ENCODE data around the gene AGR2. TPM values are rescaled to one million over a fixed set of nuclear protein-coding genes. Genes with fewer than 3 reads are reported as not detected.

Gene AGR2
- total RNA-seq, 1 experiment from 2014 or later, result 140 TPM

DNA sequence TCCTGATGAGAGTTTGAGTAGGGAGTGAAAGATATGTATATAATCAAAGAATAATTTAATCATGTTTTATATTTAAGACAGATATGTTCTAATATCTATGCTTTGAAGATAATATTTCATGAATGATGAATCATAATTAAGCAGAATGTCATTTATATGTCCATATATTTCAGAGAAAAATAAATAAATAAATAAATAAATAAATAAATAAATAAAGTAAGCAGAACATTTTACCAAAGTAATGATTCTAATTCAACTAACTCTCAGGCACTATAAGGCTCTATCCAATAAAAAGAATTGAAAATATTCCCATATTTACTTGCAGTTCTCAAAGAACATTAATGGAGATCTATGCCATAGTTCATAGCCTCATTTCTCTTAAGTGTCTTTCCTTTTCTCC is 40.9 kb upstream of the AGR2 start:
- Histone ChIP-seq H3K27ac (ENCODE audit: low read length) (peak overlapping the region; percentile 97), H3K9ac (ENCODE audit: low read length) (no peak overlapping the region; the same call in 1 of the 2 replicates), H3K4me2 (ENCODE audit: low read length) (peak overlapping the region; percentile 93; the same call in 1 of the 2 replicates), H3K27me3 (ENCODE audit: low read length) (no peaks in the 10 kb centered on the region), H2AFZ (ENCODE audit: low read length) (0 out of 2 replicates have a peak overlapping the region, but pooled peaks have one; percentile 63), H3K36me3 (ENCODE audit: low read depth, low read length) (no peaks in the 10 kb centered on the region), H3K4me1 (ENCODE audit: insufficient read depth, low read length) (peaks cover 31% of the 10 kb centered on the region), H3K9me3 (ENCODE audit: low read length) (no peaks in the 10 kb centered on the region), H3K9me2 (replicated peaks; ENCODE audit: low read length) (no peaks in the 10 kb centered on the region), H4K20me1 (ENCODE audit: low read length) (no peaks in the 10 kb centered on the region), H3F3A (ENCODE audit: low read length, unreplicated experiment) (peaks cover 4% of the 10 kb centered on the region), H3K4me3 (ENCODE audit: low read length) (no peak overlapping the region), H3K79me2 (ENCODE audit: low read length) (no peaks in the 10 kb centered on the region)
- intact Hi-C loops (cut with micrococcal nuclease), result loop anchor here (2.0 kb wide), 1 partner anchor 71 kb away; no protein-coding TSS in a partner anchor
- no peak for DNase-seq
- no peak for ATAC-seq
- no TSS peak for BruUV-seq (replicated peaks)
- ChIA-PET POLR2A (ENCODE audit: unreplicated experiment) (interaction anchor here (0.6 kb wide), 1 partner anchor 146 kb away, joined by 3 read pairs; no protein-coding TSS in a partner anchor), CTCF (no interaction called here)
- TF ChIP-seq EZH2 (IDR thresholded peaks at IDR 0.05; ENCODE audit: low read length, unreplicated experiment) (no peak), EZH2phosphoT487 (IDR thresholded peaks at IDR 0.05; ENCODE audit: borderline replicate concordance, low read length) (no peak)

DNA sequence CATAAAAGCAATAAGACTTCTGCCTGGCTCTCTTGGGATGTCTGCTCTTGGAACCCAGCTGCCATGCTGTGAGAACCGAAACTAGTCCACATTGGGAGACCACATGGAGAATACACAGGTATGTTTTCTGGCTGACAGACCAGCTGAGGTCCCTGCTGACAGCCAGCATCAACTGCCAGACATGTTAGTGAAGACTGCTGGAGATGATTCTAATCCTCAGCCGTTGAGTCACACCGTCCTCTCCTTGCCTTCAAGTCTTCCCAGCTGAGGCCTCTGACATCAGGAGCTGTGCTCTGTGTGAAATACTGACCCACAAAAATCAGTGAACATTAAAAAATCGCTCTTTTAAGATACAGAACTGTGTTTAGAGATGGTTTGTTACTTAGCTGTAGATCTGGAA is 36.9 kb upstream of the AGR2 start:
- H3K4me2 ChIP-seq (ENCODE audit: low read length), result no peak overlapping the region

DNA sequence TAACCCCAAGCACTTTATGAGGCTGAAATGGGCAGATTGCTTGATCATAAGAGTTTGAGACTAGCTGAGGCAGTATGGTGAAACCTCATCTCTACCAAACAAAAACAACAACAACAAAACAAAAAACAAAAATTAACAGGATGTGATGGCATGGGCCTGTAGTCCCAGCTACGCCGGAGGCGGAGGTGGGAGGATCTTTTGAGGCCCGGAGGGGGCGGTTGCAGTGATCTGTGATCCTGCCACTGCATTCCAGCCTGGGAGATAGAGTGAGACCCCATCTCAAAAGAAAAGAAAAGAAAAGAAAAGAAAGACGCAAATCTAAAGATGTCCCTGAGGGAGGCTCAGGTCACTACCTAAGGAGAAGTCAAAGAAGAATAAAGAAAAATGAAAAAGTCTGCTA is 35.3 kb upstream of the AGR2 start:
- no peak overlapping the region for H3K27ac ChIP-seq (ENCODE audit: low read length)
- H3K9me3 ChIP-seq (ENCODE audit: low read length), result no peaks in the 10 kb centered on the region
- H3K9me2 ChIP-seq (replicated peaks; ENCODE audit: low read length), result no peaks in the 10 kb centered on the region
- H4K20me1 ChIP-seq (ENCODE audit: low read length), result no peaks in the 10 kb centered on the region
- H3K4me2 ChIP-seq (ENCODE audit: low read length), result no peak overlapping the region
- ATAC-seq, result no peak
- no peaks in the 10 kb centered on the region for H3K36me3 ChIP-seq (ENCODE audit: low read depth, low read length)
- intact Hi-C loops (cut with micrococcal nuclease), result no loop called here
- no peak overlapping the region for H3K4me3 ChIP-seq (ENCODE audit: low read length)
- no peak overlapping the region for H2AFZ ChIP-seq (ENCODE audit: low read length)
- no peaks in the 10 kb centered on the region for H3K4me1 ChIP-seq (ENCODE audit: insufficient read depth, low read length)
- ChIA-PET POLR2A (ENCODE audit: unreplicated experiment) (interaction anchor here (0.6 kb wide), 1 partner anchor 9 kb away, joined by 6 read pairs; no protein-coding TSS in a partner anchor), CTCF (no interaction called here)
- no peaks in the 10 kb centered on the region for H3K79me2 ChIP-seq (ENCODE audit: low read length)
- H3K27me3 ChIP-seq (ENCODE audit: low read length), result no peaks in the 10 kb centered on the region
- H3K9ac ChIP-seq (ENCODE audit: low read length), result no peak overlapping the region
- BruUV-seq (replicated peaks), result no TSS peak
- TF ChIP-seq EZH2 (IDR thresholded peaks at IDR 0.05; ENCODE audit: low read length, unreplicated experiment), result no peak
- TF ChIP-seq EZH2phosphoT487 (IDR thresholded peaks at IDR 0.05; ENCODE audit: borderline replicate concordance, low read length), result no peak
- TF ChIP-seq, protein P1, sequence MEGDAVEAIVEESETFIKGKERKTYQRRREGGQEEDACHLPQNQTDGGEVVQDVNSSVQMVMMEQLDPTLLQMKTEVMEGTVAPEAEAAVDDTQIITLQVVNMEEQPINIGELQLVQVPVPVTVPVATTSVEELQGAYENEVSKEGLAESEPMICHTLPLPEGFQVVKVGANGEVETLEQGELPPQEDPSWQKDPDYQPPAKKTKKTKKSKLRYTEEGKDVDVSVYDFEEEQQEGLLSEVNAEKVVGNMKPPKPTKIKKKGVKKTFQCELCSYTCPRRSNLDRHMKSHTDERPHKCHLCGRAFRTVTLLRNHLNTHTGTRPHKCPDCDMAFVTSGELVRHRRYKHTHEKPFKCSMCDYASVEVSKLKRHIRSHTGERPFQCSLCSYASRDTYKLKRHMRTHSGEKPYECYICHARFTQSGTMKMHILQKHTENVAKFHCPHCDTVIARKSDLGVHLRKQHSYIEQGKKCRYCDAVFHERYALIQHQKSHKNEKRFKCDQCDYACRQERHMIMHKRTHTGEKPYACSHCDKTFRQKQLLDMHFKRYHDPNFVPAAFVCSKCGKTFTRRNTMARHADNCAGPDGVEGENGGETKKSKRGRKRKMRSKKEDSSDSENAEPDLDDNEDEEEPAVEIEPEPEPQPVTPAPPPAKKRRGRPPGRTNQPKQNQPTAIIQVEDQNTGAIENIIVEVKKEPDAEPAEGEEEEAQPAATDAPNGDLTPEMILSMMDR (conservative IDR thresholded peaks at IDR 0.05; ENCODE audit: low read depth, low read length), result no peak
- DNase-seq, result no peak
- no peaks in the 10 kb centered on the region for H3F3A ChIP-seq (ENCODE audit: low read length, unreplicated experiment)

More for the DNA sequence above, 36.9 kb upstream of the AGR2 start:
- Histone ChIP-seq H3K79me2 (ENCODE audit: low read length) (no peaks in the 10 kb centered on the region), H3K36me3 (ENCODE audit: low read depth, low read length) (no peaks in the 10 kb centered on the region), H3K27ac (ENCODE audit: low read length) (no peak overlapping the region), H3K4me3 (ENCODE audit: low read length) (no peak overlapping the region), H3K9me3 (ENCODE audit: low read length) (no peaks in the 10 kb centered on the region), H3K4me1 (ENCODE audit: insufficient read depth, low read length) (peaks cover 8% of the 10 kb centered on the region), H4K20me1 (ENCODE audit: low read length) (no peaks in the 10 kb centered on the region), H3F3A (ENCODE audit: low read length, unreplicated experiment) (peaks cover under 1% of the 10 kb centered on the region), H3K27me3 (ENCODE audit: low read length) (no peaks in the 10 kb centered on the region), H2AFZ (ENCODE audit: low read length) (no peak overlapping the region), H3K9ac (ENCODE audit: low read length) (no peak overlapping the region), H3K9me2 (replicated peaks; ENCODE audit: low read length) (no peaks in the 10 kb centered on the region)
- POLR2A ChIA-PET (ENCODE audit: unreplicated experiment), result interaction anchor here (0.9 kb wide), 1 partner anchor 50 kb away, joined by 3 read pairs; no protein-coding TSS in a partner anchor
- no peak for ATAC-seq
- CTCF ChIA-PET, result no interaction called here
- DNase-seq, result no peak
- intact Hi-C loops (cut with micrococcal nuclease), result no loop called here
- TF ChIP-seq EZH2 (IDR thresholded peaks at IDR 0.05; ENCODE audit: low read length, unreplicated experiment), result no peak
- TF ChIP-seq, protein P1 (conservative IDR thresholded peaks at IDR 0.05; ENCODE audit: low read depth, low read length), result no peak
- no peak for TF ChIP-seq EZH2phosphoT487 (IDR thresholded peaks at IDR 0.05; ENCODE audit: borderline replicate concordance, low read length)
- BruUV-seq (replicated peaks), result no TSS peak
